ENCODE results near the gene FHIT. TPM values are rescaled to one million over a fixed set of nuclear protein-coding genes. Genes with fewer than 3 reads are reported as not detected.

The FHIT gene
- total RNA-seq, 4 donors from 2014 or later, result 3.2 to 10.9 (median 6.4) TPM

GRCh38 chr3:61233746-61234145, 17.5 kb downstream of the FHIT start:
- ATAC-seq (ENCODE audit: low FRiP score), result no peak

GRCh38 chr3:61231693-61232092, 19.6 kb downstream of the FHIT start:
- no peak for TF ChIP-seq CTCF (IDR thresholded peaks at IDR 0.05)
- ATAC-seq (ENCODE audit: low FRiP score), result no peak
- DNase-seq (ENCODE audit: low spot score), result no peak

More at GRCh38 chr3:61233746-61234145, 17.5 kb downstream of the FHIT start:
- no peak for DNase-seq (ENCODE audit: low spot score)
- TF ChIP-seq CTCF (IDR thresholded peaks at IDR 0.05), result no peak

DNA sequence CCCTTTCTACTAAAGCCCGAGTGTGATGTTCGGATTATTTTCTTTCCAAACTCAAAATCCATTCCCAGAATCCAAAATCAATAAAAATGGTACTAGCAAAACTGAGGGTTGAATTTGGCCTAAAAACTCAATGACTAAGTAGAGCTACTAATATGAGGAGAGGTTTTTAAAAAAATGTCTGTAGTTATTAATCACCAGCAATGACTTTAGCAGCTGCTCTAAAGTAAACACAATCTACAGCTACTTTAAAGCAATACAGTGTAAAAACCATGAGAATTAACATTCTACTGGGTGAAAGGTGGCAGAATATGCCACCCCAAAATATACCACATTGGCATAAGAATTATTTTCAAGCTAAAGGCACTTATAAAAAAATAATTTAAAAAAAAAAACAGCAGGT, 23.5 kb downstream of the FHIT start:
- ATAC-seq (ENCODE audit: low FRiP score), result no peak
- DNase-seq (ENCODE audit: low spot score), result no peak
- no peak for TF ChIP-seq CTCF (IDR thresholded peaks at IDR 0.05)

- DNase-seq (ENCODE audit: low spot score), result no peak
- no peak for TF ChIP-seq CTCF (IDR thresholded peaks at IDR 0.05)
- ATAC-seq (ENCODE audit: low FRiP score), result no peak
These were observed 25.0 kb downstream of the FHIT start for GRCh38 chr3:61226166-61226686.

- ATAC-seq (ENCODE audit: low FRiP score), result no peak
- TF ChIP-seq CTCF (IDR thresholded peaks at IDR 0.05), result no peak
- no peak for DNase-seq (ENCODE audit: low spot score)
These were observed 26.4 kb downstream of the FHIT start for GRCh38 chr3:61224823-61225222.

GRCh38 chr3:61223451-61223850, 27.8 kb downstream of the FHIT start:
- ATAC-seq (ENCODE audit: low FRiP score) (no peak), DNase-seq (ENCODE audit: low spot score) (no peak)
- TF ChIP-seq CTCF (IDR thresholded peaks at IDR 0.05), result no peak

GRCh38 chr3:61222467-61222866, 28.8 kb downstream of the FHIT start:
- DNase-seq (ENCODE audit: low spot score), result no peak
- TF ChIP-seq CTCF (IDR thresholded peaks at IDR 0.05), result no peak
- no peak for ATAC-seq (ENCODE audit: low FRiP score)

Measured in omental fat pad (tissue), 4 donors.